ENCODE measurements around the gene SLC44A1.

The SLC44A1 gene

DNA sequence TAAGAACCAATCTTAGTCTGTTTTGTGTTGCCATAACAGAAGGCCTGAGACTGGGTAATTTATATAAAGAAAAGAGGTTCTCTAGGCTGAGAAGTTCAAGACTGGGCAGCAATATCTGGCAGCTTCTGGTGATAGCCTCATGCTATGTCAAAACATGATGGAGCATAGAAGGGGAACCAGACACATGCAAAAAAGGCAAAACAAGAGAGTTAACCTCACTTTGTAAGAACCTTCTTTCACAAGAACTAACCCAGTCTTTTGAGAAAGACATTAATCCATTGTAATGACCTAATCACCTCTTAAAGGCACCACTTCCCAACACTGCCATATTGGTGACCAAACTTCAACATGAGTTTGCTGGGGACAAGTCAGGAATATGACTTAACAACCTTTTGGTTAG is 240.7 kb downstream of the SLC44A1 start:
- no peak for DNase-seq

Data from activated CD4-positive, alpha-beta T cell treated with anti-CD3 and anti-CD28 coated beads for 48 hours (primary cell).